HepG2 (cell line): Measurements from ENCODE around the gene NRG3.

ENCODE experiments used
- BHLHE40 ChIP-seq: IDR thresholded peaks from 2 replicates; pipeline ENCODE4 v1.6.1; 2011; ENCODE audit warnings: low read length, improper control_type of control experiment
- CEBPB ChIP-seq: IDR thresholded peaks from 2 replicates; pipeline ENCODE4 v1.6.1; 2011; ENCODE audit warnings: low read depth, low read length, improper control_type of control experiment, borderline replicate concordance
- ELF4 ChIP-seq: sonication (generic); formaldehyde crosslinking; IDR thresholded peaks from 2 replicates; pipeline ENCODE4 v1.5.0; 2020; ENCODE audit warnings: missing genetic modification reagents, mild to moderate bottlenecking, moderate library complexity, borderline replicate concordance
- ESRRA ChIP-seq: sonication (generic); formaldehyde crosslinking; IDR thresholded peaks from 2 replicates; pipeline ENCODE4 v1.5.1; 2020; ENCODE audit warnings: mild to moderate bottlenecking, low read depth, missing genetic modification reagents
- MAFK ChIP-seq, 2 experiments: IDR thresholded peaks in 1 of 2; conservative IDR thresholded peaks in 1 of 2; 2 replicates each; pipeline ENCODE4 v1.6.1; 2011; ENCODE audit warnings: improper control_type of control experiment in 2 of 2, low read length in 2 of 2
- NCOA1 ChIP-seq: sonication (generic); formaldehyde crosslinking; IDR thresholded peaks from 2 replicates; pipeline ENCODE4 v1.9.0; 2021; ENCODE audit warnings: missing genetic modification reagents
- NR2F2 ChIP-seq: IDR thresholded peaks from 2 replicates; pipeline ENCODE4 v1.6.1; 2012; ENCODE audit warnings: low read depth, inconsistent platforms, borderline replicate concordance
- POLR2AphosphoS5 ChIP-seq: IDR thresholded peaks from 2 replicates; pipeline ENCODE4 v1.6.1; 2012; ENCODE audit warnings: low read depth, low read length
- RFXANK ChIP-seq: IDR thresholded peaks from 2 replicates; pipeline ENCODE4 v1.6.1; 2016
- SMARCE1 ChIP-seq: fragments of 450-650 bp; IDR thresholded peaks from 2 replicates; pipeline ENCODE4 v1.6.1; 2017; ENCODE audit warnings: borderline replicate concordance
- SUZ12 ChIP-seq: fragments of 150-350 bp; IDR thresholded peaks from 2 replicates; pipeline ENCODE4 v1.6.1; 2014; ENCODE audit warnings: low read depth, low read length
- TAF1 ChIP-seq: sonication (generic); formaldehyde crosslinking; IDR thresholded peaks from 2 replicates; pipeline ENCODE4 v1.4.0; 2020; ENCODE audit warnings: missing genetic modification reagents
- TF ChIP-seq, protein P1 (sequence below): sonication (generic); formaldehyde crosslinking; IDR thresholded peaks from 2 replicates; pipeline ENCODE4 v1.5.0; 2020; ENCODE audit warnings: mild to moderate bottlenecking, missing genetic modification reagents, moderate library complexity
- TF ChIP-seq, protein P2 (sequence below): sonication (generic); formaldehyde crosslinking; IDR thresholded peaks from 2 replicates; pipeline ENCODE4 v1.4.0; 2020; ENCODE audit warnings: mild to moderate bottlenecking, missing genetic modification reagents

DNA sequence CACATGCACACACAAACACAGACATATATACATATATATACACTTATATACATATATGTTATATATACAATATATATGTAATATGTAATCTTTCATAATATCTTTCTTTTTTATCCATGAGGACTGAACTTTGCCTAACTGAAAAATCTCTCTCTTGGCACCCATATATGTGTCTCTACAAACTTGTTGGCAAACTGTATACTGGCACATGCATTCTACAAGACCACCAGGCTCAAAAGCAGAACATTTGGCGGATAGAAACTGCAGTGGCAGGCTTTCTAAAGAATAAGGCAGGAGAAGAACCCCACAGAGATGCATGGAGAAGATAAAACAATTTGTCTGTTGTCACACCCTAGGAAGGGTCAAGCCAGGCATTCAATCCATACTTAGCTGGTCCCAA lies 165.3 kb downstream of the NRG3 start:
- TF ChIP-seq SUZ12 = no peak
- no peak for TF ChIP-seq MAFK (conservative IDR thresholded peaks at IDR 0.05 in 1 of 2, IDR thresholded peaks at IDR 0.05 in 1 of 2; ENCODE audit: low read length in 2 of 2)
- no peak for TF ChIP-seq ELF4 (CRISPR knock-in tag)
- TF ChIP-seq NCOA1 (CRISPR knock-in tag) = no peak
- TF ChIP-seq TAF1 (CRISPR knock-in tag) = no peak
- no peak for TF ChIP-seq NR2F2
- TF ChIP-seq SMARCE1 = no peak
- TF ChIP-seq ESRRA = no peak
- TF ChIP-seq POLR2AphosphoS5 = no peak
- TF ChIP-seq, protein P1, sequence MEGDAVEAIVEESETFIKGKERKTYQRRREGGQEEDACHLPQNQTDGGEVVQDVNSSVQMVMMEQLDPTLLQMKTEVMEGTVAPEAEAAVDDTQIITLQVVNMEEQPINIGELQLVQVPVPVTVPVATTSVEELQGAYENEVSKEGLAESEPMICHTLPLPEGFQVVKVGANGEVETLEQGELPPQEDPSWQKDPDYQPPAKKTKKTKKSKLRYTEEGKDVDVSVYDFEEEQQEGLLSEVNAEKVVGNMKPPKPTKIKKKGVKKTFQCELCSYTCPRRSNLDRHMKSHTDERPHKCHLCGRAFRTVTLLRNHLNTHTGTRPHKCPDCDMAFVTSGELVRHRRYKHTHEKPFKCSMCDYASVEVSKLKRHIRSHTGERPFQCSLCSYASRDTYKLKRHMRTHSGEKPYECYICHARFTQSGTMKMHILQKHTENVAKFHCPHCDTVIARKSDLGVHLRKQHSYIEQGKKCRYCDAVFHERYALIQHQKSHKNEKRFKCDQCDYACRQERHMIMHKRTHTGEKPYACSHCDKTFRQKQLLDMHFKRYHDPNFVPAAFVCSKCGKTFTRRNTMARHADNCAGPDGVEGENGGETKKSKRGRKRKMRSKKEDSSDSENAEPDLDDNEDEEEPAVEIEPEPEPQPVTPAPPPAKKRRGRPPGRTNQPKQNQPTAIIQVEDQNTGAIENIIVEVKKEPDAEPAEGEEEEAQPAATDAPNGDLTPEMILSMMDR = no peak
- no peak for TF ChIP-seq CEBPB
- no peak for TF ChIP-seq RFXANK (CRISPR knock-in tag)
- no peak for TF ChIP-seq BHLHE40
- TF ChIP-seq, protein P2, sequence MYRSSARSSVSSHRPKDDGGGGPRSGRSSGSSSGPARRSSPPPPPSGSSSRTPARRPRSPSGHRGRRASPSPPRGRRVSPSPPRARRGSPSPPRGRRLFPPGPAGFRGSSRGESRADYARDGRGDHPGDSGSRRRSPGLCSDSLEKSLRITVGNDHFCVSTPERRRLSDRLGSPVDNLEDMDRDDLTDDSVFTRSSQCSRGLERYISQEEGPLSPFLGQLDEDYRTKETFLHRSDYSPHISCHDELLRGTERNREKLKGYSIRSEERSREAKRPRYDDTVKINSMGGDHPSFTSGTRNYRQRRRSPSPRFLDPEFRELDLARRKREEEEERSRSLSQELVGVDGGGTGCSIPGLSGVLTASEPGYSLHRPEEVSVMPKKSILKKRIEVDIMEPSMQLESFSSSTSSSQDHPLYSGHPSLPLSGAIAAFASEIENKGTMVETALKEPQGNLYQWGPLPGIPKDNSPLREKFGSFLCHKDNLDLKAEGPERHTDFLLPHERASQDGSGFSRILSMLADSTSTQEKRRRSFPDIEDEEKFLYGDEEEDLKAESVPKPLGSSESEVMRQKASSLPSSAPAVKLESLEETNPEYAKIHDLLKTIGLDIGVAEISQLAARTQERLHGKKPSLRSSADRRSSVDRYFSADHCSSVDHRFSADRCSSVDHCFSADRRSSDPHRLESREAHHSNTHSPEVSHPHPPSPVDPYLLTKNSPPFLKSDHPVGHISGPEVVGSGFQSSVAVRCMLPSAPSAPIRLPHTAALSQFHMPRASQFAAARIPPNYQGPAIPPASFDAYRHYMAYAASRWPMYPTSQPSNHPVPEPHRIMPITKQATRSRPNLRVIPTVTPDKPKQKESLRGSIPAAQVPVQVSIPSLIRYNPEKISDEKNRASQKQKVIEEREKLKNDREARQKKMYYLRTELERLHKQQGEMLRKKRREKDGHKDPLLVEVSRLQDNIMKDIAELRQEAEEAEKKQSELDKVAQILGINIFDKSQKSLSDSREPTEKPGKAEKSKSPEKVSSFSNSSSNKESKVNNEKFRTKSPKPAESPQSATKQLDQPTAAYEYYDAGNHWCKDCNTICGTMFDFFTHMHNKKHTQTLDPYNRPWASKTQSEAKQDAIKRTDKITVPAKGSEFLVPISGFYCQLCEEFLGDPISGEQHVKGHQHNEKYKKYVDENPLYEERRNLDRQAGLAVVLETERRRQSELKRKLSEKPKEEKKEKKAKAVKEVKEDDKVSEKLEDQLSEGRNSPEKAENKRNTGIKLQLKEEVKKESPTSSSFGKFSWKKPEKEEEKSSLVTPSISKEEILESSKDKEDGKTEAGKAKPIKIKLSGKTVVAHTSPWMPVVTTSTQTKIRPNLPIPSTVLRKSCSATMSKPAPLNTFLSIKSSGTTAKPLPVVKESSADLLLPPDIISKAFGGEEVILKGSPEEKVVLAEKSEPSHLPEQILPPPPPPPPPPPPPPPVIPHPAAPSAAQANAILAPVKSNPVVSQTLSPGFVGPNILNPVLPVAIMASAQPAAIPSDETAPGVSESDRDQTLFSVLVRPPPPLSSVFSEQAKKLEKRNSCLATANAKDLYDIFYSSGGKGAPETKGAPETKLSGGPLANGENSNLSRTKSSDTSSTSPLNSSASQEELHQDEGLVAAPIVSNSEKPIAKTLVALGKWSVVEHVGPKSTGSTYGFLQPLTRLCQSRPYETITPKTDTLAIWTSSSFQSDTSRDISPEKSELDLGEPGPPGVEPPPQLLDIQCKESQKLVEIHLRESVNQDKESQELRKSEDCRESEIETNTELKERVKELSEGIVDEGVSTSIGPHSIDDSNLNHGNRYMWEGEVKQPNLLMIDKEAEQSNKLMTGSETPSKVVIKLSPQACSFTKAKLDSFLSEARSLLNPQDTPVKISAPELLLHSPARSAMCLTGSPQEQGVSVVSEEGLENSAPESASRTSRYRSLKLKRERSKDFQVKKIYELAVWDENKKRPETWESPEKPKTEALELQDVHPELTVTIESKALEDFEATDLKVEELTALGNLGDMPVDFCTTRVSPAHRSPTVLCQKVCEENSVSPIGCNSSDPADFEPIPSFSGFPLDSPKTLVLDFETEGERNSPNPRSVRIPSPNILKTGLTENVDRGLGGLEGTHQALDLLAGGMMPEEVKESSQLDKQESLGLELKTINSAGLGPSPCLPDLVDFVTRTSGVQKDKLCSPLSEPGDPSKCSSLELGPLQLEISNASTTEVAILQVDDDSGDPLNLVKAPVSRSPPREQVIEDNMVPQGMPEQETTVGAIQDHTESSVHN (CRISPR knock-in tag) = no peak
